ENCODE measurements around the gene CCDC159. TPM values are rescaled to one million over a fixed set of nuclear protein-coding genes. Genes with fewer than 3 reads are reported as not detected.
"Not testable (repeated sequence)": the region's sequence is repeated elsewhere in the genome, so short reads cannot be mapped to it uniquely, and the experiment has no call there.

The CCDC159 gene
- total and polyA plus RNA-seq, 4 donors, result 6.3 to 25.2 (median 16.5) TPM

GRCh38 chr19:11377237-11377636 lies 30.9 kb downstream of the CCDC159 start:
- no peak overlapping the region for H3K4me3 ChIP-seq (ENCODE audit: low read depth in 1 of 3, low read length in 3 of 3)
- peaks cover 8 to 55% (median 33%) of the 10 kb centered on the region in 4 donors for H3K4me1 ChIP-seq (ENCODE audit: control insufficient read depth in 4 of 4, insufficient read depth in 4 of 4, low read length in 3 of 4)
- DNase-seq (ENCODE audit: low spot score), result no peak

GRCh38 chr19:11377756-11378155 lies 31.4 kb downstream of the CCDC159 start:
- Histone ChIP-seq H3K36me3 (ENCODE audit: control insufficient read depth in 4 of 4, insufficient read depth in 3 of 4, low read depth in 1 of 4, low read length in 3 of 4) (no peaks in the 10 kb centered on the region), H3K9me3 (ENCODE audit: control insufficient read depth in 4 of 4, low read length in 3 of 4) (no peaks in the 10 kb centered on the region), H3K9ac (ENCODE audit: low read depth in 1 of 2, low read length in 2 of 2) (no peak overlapping the region), H3K4me1 (ENCODE audit: control insufficient read depth in 4 of 4, insufficient read depth in 4 of 4, low read length in 3 of 4) (peaks cover 8 to 56% (median 34%) of the 10 kb centered on the region in 4 donors), H3K27ac (ENCODE audit: low read depth in 1 of 2, low read length in 2 of 2) (peak overlapping the region in 1 of 2 donors; percentile 46), H3K4me3 (ENCODE audit: low read depth in 1 of 3, low read length in 3 of 3) (no peak overlapping the region), H3K27me3 (ENCODE audit: control insufficient read depth in 4 of 4, insufficient read depth in 4 of 4, low read length in 3 of 4) (no peaks in the 10 kb centered on the region)
- WGBS, result 97% methylated on average over 3 of the region's 3 CpGs
- TF ChIP-seq TAF1 (conservative IDR thresholded peaks at IDR 0.05) (no peak), MAX (IDR thresholded peaks at IDR 0.05) (no peak), YY1 (IDR thresholded peaks at IDR 0.05) (no peak), EGR1 (IDR thresholded peaks at IDR 0.05; ENCODE audit: low read depth in 2 of 2) (no peak), ATF3 (IDR thresholded peaks at IDR 0.05) (no peak), JUND (IDR thresholded peaks at IDR 0.05) (no peak), HNF4G (IDR thresholded peaks at IDR 0.05) (no peak), NR2F2 (IDR thresholded peaks at IDR 0.05) (no peak), FOXA1 (IDR thresholded peaks at IDR 0.05) (no peak), FOXA2 (IDR thresholded peaks at IDR 0.05) (no peak)
- no peak for DNase-seq (ENCODE audit: low spot score)

More at GRCh38 chr19:11377237-11377636, 30.9 kb downstream of the CCDC159 start:
- no peak for TF ChIP-seq GABPA (IDR thresholded peaks at IDR 0.05 in 1 of 2, conservative IDR thresholded peaks at IDR 0.05 in 1 of 2)
- peak in 1 of 2 donors; percentile 67 for TF ChIP-seq JUND (IDR thresholded peaks at IDR 0.05)
- Histone ChIP-seq H3K27ac (ENCODE audit: low read depth in 1 of 2, low read length in 2 of 2) (peak overlapping the region in 1 of 2 donors; percentile 9), H3K9me3 (ENCODE audit: control insufficient read depth in 4 of 4, low read length in 3 of 4) (no peaks in the 10 kb centered on the region), H3K36me3 (ENCODE audit: control insufficient read depth in 4 of 4, insufficient read depth in 3 of 4, low read depth in 1 of 4, low read length in 3 of 4) (no peaks in the 10 kb centered on the region), H3K9ac (ENCODE audit: low read depth in 1 of 2, low read length in 2 of 2) (no peak overlapping the region), H3K27me3 (ENCODE audit: control insufficient read depth in 4 of 4, insufficient read depth in 4 of 4, low read length in 3 of 4) (no peaks in the 10 kb centered on the region)

GRCh38 chr19:11378319-11379189 lies 32.2 kb downstream of the CCDC159 start:
- TF ChIP-seq CTCF (IDR thresholded peaks at IDR 0.05; ENCODE audit: low read depth, low read length, missing input control) (peak; percentile 41), ATF3 (IDR thresholded peaks at IDR 0.05) (no peak), NR2F2 (IDR thresholded peaks at IDR 0.05) (no peak), RAD21 (IDR thresholded peaks at IDR 0.05) (peak; percentile 41 to 71), YY1 (IDR thresholded peaks at IDR 0.05) (peak; percentile 22), ZBTB33 (IDR thresholded peaks at IDR 0.05) (no peak), SP1 (IDR thresholded peaks at IDR 0.05) (no peak), MAX (IDR thresholded peaks at IDR 0.05) (no peak), HNF4A (conservative IDR thresholded peaks at IDR 0.05) (no peak), TAF1 (conservative IDR thresholded peaks at IDR 0.05) (no peak), EGR1 (IDR thresholded peaks at IDR 0.05; ENCODE audit: low read depth in 2 of 2) (no peak), FOXA2 (IDR thresholded peaks at IDR 0.05) (no peak), JUND (IDR thresholded peaks at IDR 0.05) (peak in 1 of 2 donors; percentile 81)
- peaks cover 8 to 61% (median 37%) of the 10 kb centered on the region in 4 donors for H3K4me1 ChIP-seq (ENCODE audit: control insufficient read depth in 4 of 4, insufficient read depth in 4 of 4, low read length in 3 of 4)
- H3K9me3 ChIP-seq (ENCODE audit: control insufficient read depth in 4 of 4, low read length in 3 of 4), result no peaks in the 10 kb centered on the region
- no peak overlapping the region for H3K9ac ChIP-seq (ENCODE audit: low read depth in 1 of 2, low read length in 2 of 2)
- H3K4me3 ChIP-seq (ENCODE audit: low read depth in 1 of 3, low read length in 3 of 3), result no peak overlapping the region
- H3K27ac ChIP-seq (ENCODE audit: low read depth in 1 of 2, low read length in 2 of 2), result peak overlapping the region; percentile 1 to 46
- H3K36me3 ChIP-seq (ENCODE audit: control insufficient read depth in 4 of 4, insufficient read depth in 3 of 4, low read depth in 1 of 4, low read length in 3 of 4), result no peaks in the 10 kb centered on the region
- DNase-seq (ENCODE audit: low spot score), result peak; percentile 70
- no peaks in the 10 kb centered on the region for H3K27me3 ChIP-seq (ENCODE audit: control insufficient read depth in 4 of 4, insufficient read depth in 4 of 4, low read length in 3 of 4)
- WGBS, result 60% methylated on average over 8 of the region's 8 CpGs

GRCh38 chr19:11379269-11379845 lies 33.0 kb downstream of the CCDC159 start:
- not testable (repeated sequence) for H3K9ac ChIP-seq (ENCODE audit: low read depth in 1 of 2, low read length in 2 of 2); H3K4me3 ChIP-seq (ENCODE audit: low read depth in 1 of 3, low read length in 3 of 3); H3K27ac ChIP-seq (ENCODE audit: low read depth in 1 of 2, low read length in 2 of 2); DNase-seq (ENCODE audit: low spot score); H3K27me3 ChIP-seq (ENCODE audit: control insufficient read depth in 4 of 4, insufficient read depth in 4 of 4, low read length in 3 of 4); H3K36me3 ChIP-seq (ENCODE audit: control insufficient read depth in 4 of 4, insufficient read depth in 3 of 4, low read depth in 1 of 4, low read length in 3 of 4); H3K9me3 ChIP-seq (ENCODE audit: control insufficient read depth in 4 of 4, low read length in 3 of 4)
- 93% methylated on average over 14 of the region's 14 CpGs for WGBS
- H3K4me1 ChIP-seq (ENCODE audit: control insufficient read depth in 4 of 4, insufficient read depth in 4 of 4, low read length in 3 of 4), result peaks cover 8 to 60% (median 33%) of the 10 kb centered on the region in 4 donors
